Measurements from ENCODE around the gene ATP2B3. TPM values are rescaled to one million over a fixed set of nuclear protein-coding genes. Genes with fewer than 3 reads are reported as not detected.

ATP2B3 gene
- total RNA-seq, 1 experiment from 2014 or later: 0.35 TPM

- Histone ChIP-seq H3K27me3 (ENCODE audit: insufficient read depth, low read length) (no peaks in the 10 kb centered on the region), H3K18ac (ENCODE audit: insufficient read length, low read depth, low read length) (no peak overlapping the region), H3K23me2 (ENCODE audit: insufficient read length, low read depth, low read length, poor library complexity, severe bottlenecking) (no peaks in the 10 kb centered on the region), H3K23ac (ENCODE audit: insufficient read length, low read depth, low read length) (no peak overlapping the region), H3K9ac (ENCODE audit: extremely low read depth, insufficient read length, low read length) (no peak overlapping the region), H4K91ac (ENCODE audit: insufficient read length, low read depth, low read length) (no peak overlapping the region), H3K4ac (ENCODE audit: low read depth, low read length) (no peak overlapping the region), H4K8ac (replicated peaks; ENCODE audit: insufficient read length, low read depth, low read length) (no peak overlapping the region), H3K9me3 (ENCODE audit: control insufficient read depth, low read depth, low read length) (peaks cover 18% of the 10 kb centered on the region), H2BK120ac (ENCODE audit: low read depth, low read length, poor library complexity, severe bottlenecking) (no peak overlapping the region), H4K20me1 (ENCODE audit: control insufficient read depth, insufficient read depth, insufficient read length) (no peaks in the 10 kb centered on the region), H4K5ac (ENCODE audit: insufficient read length, low read depth, low read length) (no peak overlapping the region), H3K27ac (ENCODE audit: insufficient read length, low read depth, low read length) (no peak overlapping the region), H3K4me1 (ENCODE audit: insufficient read depth, low read length) (no peaks in the 10 kb centered on the region), H3K79me2 (ENCODE audit: insufficient read depth, low read length) (no peaks in the 10 kb centered on the region), H2AFZ (ENCODE audit: low read length) (no peak overlapping the region), H2AK5ac (ENCODE audit: insufficient read length, low read length) (no peak overlapping the region), H3K79me1 (ENCODE audit: insufficient read depth, low read depth, low read length, poor library complexity, severe bottlenecking) (no peaks in the 10 kb centered on the region), H2BK5ac (ENCODE audit: insufficient read length, low read length) (no peak overlapping the region), H3K14ac (ENCODE audit: insufficient read depth, low read length) (no peak overlapping the region), H2BK15ac (ENCODE audit: low read depth, low read length) (no peak overlapping the region), H3K4me2 (ENCODE audit: insufficient read depth, insufficient read length, low read length) (peak overlapping the region; percentile 1), H3K56ac (ENCODE audit: insufficient read length, low read depth, low read length) (no peak overlapping the region), H2BK12ac (ENCODE audit: insufficient read length, low read depth, low read length) (no peak overlapping the region), H3T11ph (ENCODE audit: low read length) (no peak overlapping the region), H2BK20ac (ENCODE audit: low read depth, low read length, poor library complexity, severe bottlenecking) (no peak overlapping the region)
- Mint-ChIP-seq H3K4me3 (peak overlapping the region; percentile 44 to 66; a peak in 4 of 5 replicates), H3K36me3 (ENCODE audit: insufficient read depth in 1 of 3, low read depth in 3 of 3) (peaks cover 0 to under 1% (median under 1%) of the 10 kb centered on the region in 3 experiments; a peak in 2 of 7 replicates), H3K4me1 (peaks cover 0 to 5% of the 10 kb centered on the region in 2 experiments; a peak in 2 of 4 replicates), H3K9me3 (peaks cover 44 to 58% of the 10 kb centered on the region in 2 experiments), H3K27me3 (ENCODE audit: low read depth) (peaks cover 10% of the 10 kb centered on the region), H3K27ac (no peak overlapping the region)
- TF ChIP-seq, protein P1, sequence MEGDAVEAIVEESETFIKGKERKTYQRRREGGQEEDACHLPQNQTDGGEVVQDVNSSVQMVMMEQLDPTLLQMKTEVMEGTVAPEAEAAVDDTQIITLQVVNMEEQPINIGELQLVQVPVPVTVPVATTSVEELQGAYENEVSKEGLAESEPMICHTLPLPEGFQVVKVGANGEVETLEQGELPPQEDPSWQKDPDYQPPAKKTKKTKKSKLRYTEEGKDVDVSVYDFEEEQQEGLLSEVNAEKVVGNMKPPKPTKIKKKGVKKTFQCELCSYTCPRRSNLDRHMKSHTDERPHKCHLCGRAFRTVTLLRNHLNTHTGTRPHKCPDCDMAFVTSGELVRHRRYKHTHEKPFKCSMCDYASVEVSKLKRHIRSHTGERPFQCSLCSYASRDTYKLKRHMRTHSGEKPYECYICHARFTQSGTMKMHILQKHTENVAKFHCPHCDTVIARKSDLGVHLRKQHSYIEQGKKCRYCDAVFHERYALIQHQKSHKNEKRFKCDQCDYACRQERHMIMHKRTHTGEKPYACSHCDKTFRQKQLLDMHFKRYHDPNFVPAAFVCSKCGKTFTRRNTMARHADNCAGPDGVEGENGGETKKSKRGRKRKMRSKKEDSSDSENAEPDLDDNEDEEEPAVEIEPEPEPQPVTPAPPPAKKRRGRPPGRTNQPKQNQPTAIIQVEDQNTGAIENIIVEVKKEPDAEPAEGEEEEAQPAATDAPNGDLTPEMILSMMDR (conservative IDR thresholded peaks at IDR 0.05): no peak
- no peak for DNase-seq
- WGBS (ENCODE audit: extremely low coverage, insufficient read length, low lambda C conversion rate): no CpG with 5 or more reads among the region's 17 CpGs
Observed at GRCh38 chrX:153495362-153495751, 22.1 kb upstream of the ATP2B3 start.

All from H9 (cell line).